ENCODE results near the gene MBNL1. TPM values are rescaled to one million over a fixed set of nuclear protein-coding genes. Genes with fewer than 3 reads are reported as not detected.

Gene MBNL1
- total RNA-seq, 1 donor from 2014 or later, result 172 TPM

- no peaks in the 10 kb centered on the region for H3K36me3 ChIP-seq
- no peaks in the 10 kb centered on the region for H3K27me3 ChIP-seq (ENCODE audit: low read depth)
- DNase-seq, result no peak
- H3K4me3 ChIP-seq, result peak overlapping the region; percentile 47
- peak overlapping the region; percentile 99 for H3K27ac ChIP-seq (replicated peaks)
- TF ChIP-seq, protein P1, sequence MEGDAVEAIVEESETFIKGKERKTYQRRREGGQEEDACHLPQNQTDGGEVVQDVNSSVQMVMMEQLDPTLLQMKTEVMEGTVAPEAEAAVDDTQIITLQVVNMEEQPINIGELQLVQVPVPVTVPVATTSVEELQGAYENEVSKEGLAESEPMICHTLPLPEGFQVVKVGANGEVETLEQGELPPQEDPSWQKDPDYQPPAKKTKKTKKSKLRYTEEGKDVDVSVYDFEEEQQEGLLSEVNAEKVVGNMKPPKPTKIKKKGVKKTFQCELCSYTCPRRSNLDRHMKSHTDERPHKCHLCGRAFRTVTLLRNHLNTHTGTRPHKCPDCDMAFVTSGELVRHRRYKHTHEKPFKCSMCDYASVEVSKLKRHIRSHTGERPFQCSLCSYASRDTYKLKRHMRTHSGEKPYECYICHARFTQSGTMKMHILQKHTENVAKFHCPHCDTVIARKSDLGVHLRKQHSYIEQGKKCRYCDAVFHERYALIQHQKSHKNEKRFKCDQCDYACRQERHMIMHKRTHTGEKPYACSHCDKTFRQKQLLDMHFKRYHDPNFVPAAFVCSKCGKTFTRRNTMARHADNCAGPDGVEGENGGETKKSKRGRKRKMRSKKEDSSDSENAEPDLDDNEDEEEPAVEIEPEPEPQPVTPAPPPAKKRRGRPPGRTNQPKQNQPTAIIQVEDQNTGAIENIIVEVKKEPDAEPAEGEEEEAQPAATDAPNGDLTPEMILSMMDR (IDR thresholded peaks at IDR 0.05; ENCODE audit: borderline replicate concordance), result no peak
- H3K9me3 ChIP-seq (replicated peaks), result no peaks in the 10 kb centered on the region
- intact Hi-C loops (cut with micrococcal nuclease), result no loop called here
- H3K4me1 ChIP-seq, result peaks cover 98% of the 10 kb centered on the region
Measured at GRCh38 chr3:152281133-152281713, 12.5 kb downstream of the MBNL1 start.

DNA sequence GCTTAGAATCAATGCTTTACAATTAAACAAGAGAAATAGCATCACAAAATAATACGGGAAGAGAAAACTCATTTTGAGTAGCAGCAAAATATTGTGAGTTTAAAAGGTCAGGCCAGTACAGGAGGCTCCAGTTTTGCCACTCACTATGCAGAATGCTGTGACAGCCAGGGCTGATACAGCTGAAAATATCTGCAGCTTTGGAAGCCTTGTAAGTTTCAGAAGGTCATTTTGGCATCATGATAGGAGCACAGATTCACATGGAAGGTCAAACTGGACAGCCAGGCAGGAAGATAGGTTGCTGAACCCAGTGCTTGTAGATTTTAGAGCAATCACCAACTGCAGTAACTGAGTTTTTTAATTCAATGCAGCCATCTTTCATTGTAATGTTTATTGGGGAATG lies 14.1 kb downstream of the MBNL1 start:
- Histone ChIP-seq H3K4me1 (peaks cover 96% of the 10 kb centered on the region), H3K27ac (replicated peaks) (peak overlapping the region; percentile 99), H3K9me3 (replicated peaks) (no peaks in the 10 kb centered on the region), H3K4me3 (peak overlapping the region; percentile 26), H3K27me3 (ENCODE audit: low read depth) (no peaks in the 10 kb centered on the region), H3K36me3 (no peaks in the 10 kb centered on the region)
- TF ChIP-seq, protein P1 (IDR thresholded peaks at IDR 0.05; ENCODE audit: borderline replicate concordance), result no peak
- intact Hi-C loops (cut with micrococcal nuclease), result no loop called here
- DNase-seq, result no peak

DNA sequence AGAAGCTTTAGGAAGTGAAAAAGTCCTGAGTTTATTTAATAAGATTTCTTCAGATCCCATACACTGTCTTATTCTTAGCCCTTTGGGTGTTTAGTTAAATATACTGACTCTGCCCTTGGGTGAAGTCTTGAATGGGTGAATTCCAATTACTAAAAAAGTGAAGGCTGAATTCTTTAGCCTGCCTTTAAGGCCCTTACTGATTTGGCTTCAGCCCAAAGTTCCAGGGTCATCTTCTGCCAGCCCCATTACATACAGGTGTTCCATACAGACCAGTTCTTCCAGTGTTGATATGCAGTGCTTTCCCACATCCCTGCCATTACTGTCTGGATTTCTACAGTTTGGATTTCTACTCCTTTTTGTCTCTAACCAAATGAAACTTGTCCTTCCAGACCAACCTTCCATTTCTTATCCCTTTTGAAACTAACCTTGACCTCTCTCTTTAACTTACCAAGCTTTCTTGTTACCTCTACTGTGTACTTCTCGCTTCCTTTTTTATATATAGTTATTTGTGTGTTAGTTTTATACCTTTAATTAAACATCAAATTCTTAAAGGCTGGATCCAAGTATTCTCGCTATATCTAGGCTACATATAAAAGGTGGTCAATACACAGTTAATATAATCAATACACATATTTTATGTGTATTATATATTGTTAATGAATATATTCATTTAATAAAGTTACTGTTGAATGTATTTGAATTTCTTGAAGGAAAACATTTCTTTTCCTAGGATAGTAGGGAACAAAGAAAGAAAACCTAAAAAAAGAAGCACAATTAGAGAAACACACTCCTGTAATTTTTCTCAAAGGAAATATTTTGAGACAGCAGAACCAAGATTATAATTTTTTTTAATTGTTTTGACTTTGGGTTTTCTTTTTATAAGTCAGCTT lies 15.0 kb downstream of the MBNL1 start:
- no peaks in the 10 kb centered on the region for H3K9me3 ChIP-seq (replicated peaks)
- no peaks in the 10 kb centered on the region for H3K27me3 ChIP-seq (ENCODE audit: low read depth)
- no peak for DNase-seq
- intact Hi-C loops (cut with micrococcal nuclease), result no loop called here
- peaks cover 96% of the 10 kb centered on the region for H3K4me1 ChIP-seq
- H3K4me3 ChIP-seq, result peak overlapping the region; percentile 26
- peak overlapping the region; percentile 99 for H3K27ac ChIP-seq (replicated peaks)
- no peaks in the 10 kb centered on the region for H3K36me3 ChIP-seq
- TF ChIP-seq, protein P1 (IDR thresholded peaks at IDR 0.05; ENCODE audit: borderline replicate concordance), result no peak

DNA sequence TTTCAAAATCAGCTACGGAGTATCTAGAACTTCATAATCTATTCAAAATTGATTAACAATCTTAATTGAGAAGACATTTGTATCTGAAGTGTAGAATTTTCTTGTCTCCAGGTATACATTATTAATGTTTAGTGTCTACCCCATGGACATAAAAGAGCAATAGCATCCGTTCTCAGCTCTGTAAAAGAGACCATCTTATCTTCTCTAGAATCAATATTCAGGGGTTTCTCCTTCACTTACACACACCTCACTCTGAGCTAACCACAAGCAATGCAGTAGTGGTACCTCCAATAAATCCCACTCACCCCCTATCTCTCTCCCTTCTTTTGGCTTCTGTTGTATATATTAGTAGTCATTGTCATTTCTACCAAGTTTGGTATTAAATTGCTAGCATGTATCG lies 16.2 kb downstream of the MBNL1 start:
- intact Hi-C loops (cut with micrococcal nuclease), result no loop called here

DNA sequence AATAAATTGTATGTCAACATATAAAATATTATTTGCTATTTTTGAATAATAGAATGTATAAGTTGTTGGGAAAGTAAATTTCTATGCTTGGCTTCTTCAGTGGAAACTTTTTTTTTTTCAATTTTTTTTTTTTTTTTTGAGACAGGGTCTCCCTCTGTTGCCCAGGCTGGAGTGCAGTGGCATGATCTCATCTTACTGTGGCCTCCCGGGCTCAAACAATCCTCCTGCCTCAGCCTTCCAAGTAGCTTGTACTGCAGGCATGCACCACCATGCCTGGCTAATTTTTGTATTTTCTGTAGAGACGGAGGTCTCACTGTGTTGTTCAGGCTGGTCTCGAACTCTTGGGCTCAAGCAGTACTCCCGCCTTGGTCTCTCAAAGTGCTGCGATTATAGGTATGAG lies 16.8 kb downstream of the MBNL1 start:
- TF ChIP-seq, protein P1 (IDR thresholded peaks at IDR 0.05; ENCODE audit: borderline replicate concordance), result no peak
- DNase-seq, result no peak
- Histone ChIP-seq H3K36me3 (no peaks in the 10 kb centered on the region), H3K27me3 (ENCODE audit: low read depth) (no peaks in the 10 kb centered on the region), H3K4me1 (peaks cover 96% of the 10 kb centered on the region), H3K27ac (replicated peaks) (peak overlapping the region; percentile 99), H3K9me3 (replicated peaks) (no peaks in the 10 kb centered on the region), H3K4me3 (no peak overlapping the region)
- intact Hi-C loops (cut with micrococcal nuclease), result no loop called here

More for the DNA sequence above, 16.2 kb downstream of the MBNL1 start:
- Histone ChIP-seq H3K36me3 (no peaks in the 10 kb centered on the region), H3K4me1 (peaks cover 96% of the 10 kb centered on the region), H3K27me3 (ENCODE audit: low read depth) (no peaks in the 10 kb centered on the region), H3K4me3 (no peak overlapping the region), H3K27ac (replicated peaks) (peak overlapping the region; percentile 99), H3K9me3 (replicated peaks) (no peaks in the 10 kb centered on the region)
- no peak for DNase-seq
- TF ChIP-seq, protein P1 (IDR thresholded peaks at IDR 0.05; ENCODE audit: borderline replicate concordance), result no peak
